Measurements from ENCODE around the gene ARHGAP33.

DNA sequence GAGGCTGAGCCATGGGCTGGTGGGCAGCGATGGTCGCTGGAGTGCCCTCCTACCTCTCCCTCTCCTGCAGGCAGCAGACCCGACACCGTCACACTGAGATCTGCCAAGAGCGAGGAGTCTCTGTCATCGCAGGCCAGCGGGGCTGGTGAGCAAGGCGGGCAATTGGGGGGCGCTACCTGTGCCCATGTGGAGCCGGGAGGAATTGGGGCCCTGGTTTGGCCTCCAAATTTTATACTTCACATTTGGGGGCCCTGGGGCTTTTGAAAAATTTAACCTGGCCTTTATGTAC is 9.9 kb downstream of the ARHGAP33 start:
- TF ChIP-seq, protein P1, sequence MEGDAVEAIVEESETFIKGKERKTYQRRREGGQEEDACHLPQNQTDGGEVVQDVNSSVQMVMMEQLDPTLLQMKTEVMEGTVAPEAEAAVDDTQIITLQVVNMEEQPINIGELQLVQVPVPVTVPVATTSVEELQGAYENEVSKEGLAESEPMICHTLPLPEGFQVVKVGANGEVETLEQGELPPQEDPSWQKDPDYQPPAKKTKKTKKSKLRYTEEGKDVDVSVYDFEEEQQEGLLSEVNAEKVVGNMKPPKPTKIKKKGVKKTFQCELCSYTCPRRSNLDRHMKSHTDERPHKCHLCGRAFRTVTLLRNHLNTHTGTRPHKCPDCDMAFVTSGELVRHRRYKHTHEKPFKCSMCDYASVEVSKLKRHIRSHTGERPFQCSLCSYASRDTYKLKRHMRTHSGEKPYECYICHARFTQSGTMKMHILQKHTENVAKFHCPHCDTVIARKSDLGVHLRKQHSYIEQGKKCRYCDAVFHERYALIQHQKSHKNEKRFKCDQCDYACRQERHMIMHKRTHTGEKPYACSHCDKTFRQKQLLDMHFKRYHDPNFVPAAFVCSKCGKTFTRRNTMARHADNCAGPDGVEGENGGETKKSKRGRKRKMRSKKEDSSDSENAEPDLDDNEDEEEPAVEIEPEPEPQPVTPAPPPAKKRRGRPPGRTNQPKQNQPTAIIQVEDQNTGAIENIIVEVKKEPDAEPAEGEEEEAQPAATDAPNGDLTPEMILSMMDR (conservative IDR thresholded peaks at IDR 0.05; ENCODE audit: low read depth, low read length): no peak
- TF ChIP-seq EZH2 (IDR thresholded peaks at IDR 0.05; ENCODE audit: borderline replicate concordance, low read depth, low read length, poor library complexity, severe bottlenecking): no peak

Measured in A673 (cell line).